PC-3 (cell line): Measurements from ENCODE around the gene NEDD4L.

ENCODE experiments used
- CTCF ChIP-seq: fragments of 300-600 bp; sonication (generic); conservative IDR thresholded peaks from 2 replicates; pipeline ENCODE4 v1.5.1; 2017; ENCODE audit warnings: antibody characterized with exemption, low read depth, mild to moderate bottlenecking, low read length
- EZH2 ChIP-seq: fragments of 300-600 bp; sonication (generic); IDR thresholded peaks from one replicate; pipeline ENCODE4 v1.6.1; 2017; ENCODE audit warnings: antibody characterized with exemption, mild to moderate bottlenecking, low read length; ENCODE audit not compliant: unreplicated experiment
- EZH2phosphoT487 ChIP-seq: fragments of 300-600 bp; sonication (generic); IDR thresholded peaks from 2 replicates; pipeline ENCODE4 v1.6.1; 2018; ENCODE audit warnings: mild to moderate bottlenecking, antibody characterized with exemption, low read length, borderline replicate concordance

GRCh38 chr18:58042826-58043490 is 1.1 kb upstream of the NEDD4L start:
- TF ChIP-seq EZH2phosphoT487 (no peak), CTCF (no peak), EZH2 (no peak)
